Activated CD4-positive, alpha-beta T cell treated with anti-CD3 and anti-CD28 coated beads for 36 hours (primary cell): ENCODE results near the gene SREK1. TPM values are rescaled to one million over a fixed set of nuclear protein-coding genes. Genes with fewer than 3 reads are reported as not detected.

ENCODE experiments used
- ATAC-seq: fragments of 200-7000 bp; cut with Tn5 transposase; one replicate; pipeline ENCODE4 v1.10.0; 2021; ENCODE audit warnings: mild to moderate bottlenecking, moderate library complexity
- CTCF ChIA-PET: fragments of 350-600 bp; sonication (Branson Sonifier 250); formaldehyde crosslinking; loops from one replicate; lab custom pipeline; 2021; ENCODE audit warnings: antibody characterized with exemption; lab: Charles Lee
- POLR2A ChIA-PET: fragments of 350-600 bp; sonication (Branson Sonifier 250); formaldehyde crosslinking; loops from one replicate; lab custom pipeline; 2021; ENCODE audit warnings: antibody characterized with exemption, inconsistent platforms; lab: Charles Lee
- DNase-seq: peaks from one replicate; pipeline ENCODE4 v3.0.0-alpha.2; 2020
- H3K27ac Mint-ChIP-seq: one replicate; pipeline ENCODE4 v1.8.0; 2021; ENCODE audit warnings: mixed read lengths
- H3K27me3 Mint-ChIP-seq: one replicate; pipeline ENCODE4 v1.8.0; 2021; ENCODE audit warnings: mixed read lengths
- H3K36me3 Mint-ChIP-seq: one replicate; pipeline ENCODE4 v1.8.0; 2021; ENCODE audit warnings: low read depth, mixed read lengths
- H3K4me1 Mint-ChIP-seq: one replicate; pipeline ENCODE4 v1.8.0; 2021; ENCODE audit warnings: mixed read lengths
- H3K4me3 Mint-ChIP-seq: one replicate; pipeline ENCODE4 v1.8.0; 2021; ENCODE audit warnings: mild to moderate bottlenecking, moderate library complexity, mixed read lengths
- H3K9me3 Mint-ChIP-seq: one replicate; pipeline ENCODE4 v1.8.0; 2021; ENCODE audit warnings: low read depth, mixed read lengths
- intact Hi-C, 2 experiments: fragments of 100-400 bp; cut with DNase I in 1 of 2; cut with micrococcal nuclease in 1 of 2; formaldehyde crosslinking; loops; one replicate each; pipeline versions ENCODE4 v1.14.2 to v1.15.1; 2022 to 2024; cut with DNase I, micrococcal nuclease
- total RNA-seq, 2 experiments: library from RNA; stranded (reverse); gene quantifications; one replicate each; pipeline ENCODE4 v1.2.3, GENCODE V29; 2021

The SREK1 gene
- total RNA-seq, 2 experiments from 2014 or later = 56.1 to 61.3 TPM

DNA sequence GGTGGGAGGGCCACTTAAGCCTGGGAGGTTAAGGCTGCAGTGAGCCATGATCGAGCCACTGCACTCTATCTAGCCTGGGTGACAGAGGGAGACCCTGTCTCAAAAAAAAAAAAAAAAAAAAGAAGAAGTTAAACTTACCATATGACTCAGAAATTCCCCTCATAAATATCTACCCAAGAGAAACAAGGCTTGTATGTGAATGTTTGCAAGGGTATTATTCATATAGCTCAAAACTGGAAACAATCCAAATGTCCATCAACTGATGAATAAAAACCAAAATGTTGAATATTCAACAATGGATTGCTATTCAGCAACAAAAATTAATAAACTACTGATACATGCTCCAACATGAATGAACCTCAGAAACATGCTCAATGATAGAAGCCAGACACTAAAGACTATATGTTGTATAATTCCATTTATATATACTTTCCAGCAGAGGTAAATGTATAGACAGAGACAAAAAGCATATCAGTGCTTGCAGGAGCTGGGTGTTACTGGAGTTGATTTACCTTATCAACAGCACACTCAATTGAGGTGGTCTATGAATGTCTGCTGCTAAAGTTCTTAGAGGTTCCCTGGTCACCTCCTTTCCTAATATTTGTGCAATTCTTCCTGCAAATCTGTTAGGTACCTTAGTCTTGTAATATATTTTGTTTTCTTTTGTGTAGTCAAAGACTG is 5.3 kb upstream of the SREK1 start:
- H3K4me3 Mint-ChIP-seq = no peak overlapping the region
- H3K36me3 Mint-ChIP-seq = no peaks in the 10 kb centered on the region
- intact Hi-C loops = no loop called here
- no peak overlapping the region for H3K27ac Mint-ChIP-seq
- DNase-seq (no peak), ATAC-seq (no peak)
- no peaks in the 10 kb centered on the region for H3K9me3 Mint-ChIP-seq
- ChIA-PET POLR2A (interaction anchor here (0.8 kb wide), 1 partner anchor 13 kb away, joined by 3 read pairs; no protein-coding TSS in a partner anchor), CTCF (interaction anchor here (0.5 kb wide), 1 partner anchor 73 kb away, joined by 4 read pairs; no protein-coding TSS in a partner anchor)
- H3K4me1 Mint-ChIP-seq = peaks cover 32% of the 10 kb centered on the region
- no peaks in the 10 kb centered on the region for H3K27me3 Mint-ChIP-seq

DNA sequence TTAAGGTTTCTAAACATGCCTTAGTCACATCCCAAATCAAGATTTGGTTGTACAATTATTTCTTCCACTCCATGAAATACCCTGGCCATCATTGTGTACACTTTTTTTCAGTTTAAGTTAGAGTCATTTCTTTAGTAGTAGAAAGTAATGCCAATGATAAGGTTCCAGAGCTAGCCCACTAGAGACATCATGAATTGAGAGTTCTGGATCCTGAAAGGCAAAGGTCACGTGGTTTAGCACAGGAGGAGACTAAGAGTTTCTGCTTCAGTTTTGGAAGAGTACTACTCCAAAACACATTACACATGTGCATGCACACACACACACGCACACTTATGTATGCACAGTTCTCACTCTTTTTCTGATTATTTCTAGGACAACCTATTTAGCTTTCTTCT is 4.8 kb upstream of the SREK1 start:
- intact Hi-C loops = no loop called here
- H3K36me3 Mint-ChIP-seq = no peaks in the 10 kb centered on the region
- ChIA-PET CTCF (no interaction called here), POLR2A (interaction anchor here (0.8 kb wide), 1 partner anchor 12 kb away, joined by 3 read pairs; no protein-coding TSS in a partner anchor)
- DNase-seq (no peak), ATAC-seq (no peak)
- H3K27ac Mint-ChIP-seq = no peak overlapping the region
- peaks cover 33% of the 10 kb centered on the region for H3K4me1 Mint-ChIP-seq
- no peaks in the 10 kb centered on the region for H3K9me3 Mint-ChIP-seq
- no peak overlapping the region for H3K4me3 Mint-ChIP-seq
- no peaks in the 10 kb centered on the region for H3K27me3 Mint-ChIP-seq

DNA sequence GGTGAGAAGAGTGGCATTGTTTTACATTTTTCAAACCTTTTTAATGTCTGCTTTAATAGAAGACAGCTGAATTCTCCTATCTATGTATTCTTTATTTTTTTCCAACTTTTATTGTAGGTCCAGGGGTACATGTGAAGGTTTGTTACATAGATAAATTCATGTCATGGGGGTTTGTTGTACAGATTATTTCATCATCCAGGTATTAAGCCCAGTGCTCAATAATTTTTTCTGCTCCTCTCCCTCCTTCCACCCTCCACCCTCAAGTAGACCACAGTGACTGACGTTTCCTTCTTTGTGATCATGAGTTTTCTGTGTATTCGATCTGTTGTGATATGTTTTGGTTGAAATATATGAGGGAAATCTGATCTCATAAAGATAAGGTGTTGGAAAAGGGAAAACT is 1.7 kb upstream of the SREK1 start:
- Mint-ChIP-seq H3K4me1 (peaks cover 43% of the 10 kb centered on the region), H3K4me3 (peak overlapping the region; percentile 7), H3K27me3 (no peaks in the 10 kb centered on the region), H3K9me3 (no peaks in the 10 kb centered on the region), H3K27ac (peak overlapping the region; percentile 21), H3K36me3 (peaks cover 11% of the 10 kb centered on the region)
- ATAC-seq = no peak
- ChIA-PET POLR2A (no interaction called here), CTCF (no interaction called here)
- intact Hi-C loops = loop anchor here (5.0 to 10.0 kb wide), 6 partner anchors 70 to 1375 kb away; partner anchors contain the start of genes CENPK (in 1 of the 2), CWC27 (in 1 of the 2), PPWD1 (in 1 of the 2) and SREK1IP1 (in 1 of the 2)
- no peak for DNase-seq

DNA sequence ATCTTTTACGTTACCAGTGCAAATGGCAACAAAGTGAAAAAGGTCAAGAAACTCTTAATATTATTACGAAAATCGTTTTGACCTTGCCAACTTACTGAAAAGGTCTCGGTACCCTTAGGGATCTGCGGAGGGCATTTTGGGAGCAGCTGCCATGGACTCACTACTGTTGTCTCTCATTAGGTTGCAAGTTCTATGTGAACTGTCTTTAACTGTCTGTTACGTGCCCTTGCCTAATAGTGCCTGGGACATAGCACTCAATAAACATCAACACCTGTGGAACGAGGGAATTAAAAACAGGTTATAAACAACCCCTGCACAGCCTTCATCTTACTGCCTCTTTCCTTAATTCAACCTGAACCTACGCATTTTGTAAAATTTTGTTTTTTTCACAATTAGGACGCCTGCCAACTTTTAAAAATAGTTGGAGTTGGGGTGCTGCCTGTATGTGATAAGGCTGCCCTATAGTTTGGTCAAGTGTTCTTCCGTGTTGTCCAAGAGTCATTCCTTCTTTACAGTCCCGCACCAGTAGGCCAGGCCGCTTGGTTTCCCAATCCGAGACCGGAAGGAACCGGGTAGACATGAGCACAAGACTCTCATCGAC is 527 bp upstream of the SREK1 start:
- peaks cover 45% of the 10 kb centered on the region for H3K4me1 Mint-ChIP-seq
- no peaks in the 10 kb centered on the region for H3K9me3 Mint-ChIP-seq
- CTCF ChIA-PET = interaction anchor here (0.6 to 1.3 kb wide), 3 partner anchors 25 to 328 kb away, joined by 3 to 4 read pairs (median 3); no protein-coding TSS in a partner anchor
- ATAC-seq (no peak), DNase-seq (no peak)
- H3K36me3 Mint-ChIP-seq = peaks cover 12% of the 10 kb centered on the region
- no peaks in the 10 kb centered on the region for H3K27me3 Mint-ChIP-seq
- peak overlapping the region; percentile 99 for H3K27ac Mint-ChIP-seq
- POLR2A ChIA-PET = interaction anchor here (0.6 to 1.2 kb wide), 3 partner anchors 13 to 518 kb away, joined by 3 to 4 read pairs (median 4); no protein-coding TSS in a partner anchor
- H3K4me3 Mint-ChIP-seq = peak overlapping the region; percentile 96
- intact Hi-C loops = loop anchor here (1.0 to 10.0 kb wide), 13 partner anchors 26 to 1376 kb away; partner anchors contain the start of genes CENPK (in 2 of the 2), PPWD1 (in 2 of the 2), TRIM23 (in 2 of the 2) and CWC27 (in 1 of the 2)

DNA sequence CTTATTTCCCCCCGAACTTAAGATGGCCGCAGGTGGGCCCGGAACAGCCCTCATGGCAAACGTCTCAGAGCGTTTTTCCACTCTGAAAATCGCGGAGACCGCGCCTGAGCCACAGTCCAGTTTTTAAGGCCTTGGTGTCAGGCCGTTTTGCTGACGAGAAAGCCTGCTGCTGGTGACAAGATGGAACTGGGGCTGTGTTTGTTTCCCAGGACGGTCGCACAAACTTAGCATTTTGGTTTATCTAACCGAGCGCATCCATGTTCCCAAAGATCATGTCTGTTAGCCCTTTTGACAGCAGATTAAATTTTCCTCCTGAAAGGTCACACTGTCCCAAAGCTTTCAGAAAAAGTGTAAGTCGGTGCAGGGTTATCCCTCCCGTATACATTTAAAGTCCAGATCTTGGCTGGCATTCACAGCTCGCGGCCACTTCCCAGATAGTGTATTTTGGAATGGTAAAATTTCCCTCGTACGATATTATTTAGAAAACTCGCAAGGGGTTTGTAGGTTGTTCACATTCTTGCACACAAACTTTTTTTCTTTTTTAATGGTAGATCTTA is 812 bp downstream of the SREK1 start:
- POLR2A ChIA-PET = interaction anchor here (0.6 to 1.0 kb wide), 2 partner anchors 12 to 14 kb away, joined by 3 to 7 read pairs; no protein-coding TSS in a partner anchor
- CTCF ChIA-PET = interaction anchor here (0.9 to 1.3 kb wide), 3 partner anchors 23 to 297 kb away, joined by 3 to 4 read pairs (median 3); no protein-coding TSS in a partner anchor
- no peaks in the 10 kb centered on the region for H3K9me3 Mint-ChIP-seq
- DNase-seq (no peak), ATAC-seq (peak; percentile 40)
- H3K4me1 Mint-ChIP-seq = peaks cover 39% of the 10 kb centered on the region
- H3K27me3 Mint-ChIP-seq = no peaks in the 10 kb centered on the region
- peaks cover 22% of the 10 kb centered on the region for H3K36me3 Mint-ChIP-seq
- peak overlapping the region; percentile 96 for H3K4me3 Mint-ChIP-seq
- peak overlapping the region; percentile 99 for H3K27ac Mint-ChIP-seq
- intact Hi-C loops = loop anchor here (1.0 to 10.0 kb wide), 13 partner anchors 24 to 1378 kb away; partner anchors contain the start of genes CENPK (in 2 of the 2), PPWD1 (in 2 of the 2), TRIM23 (in 2 of the 2) and CWC27 (in 1 of the 2)

DNA sequence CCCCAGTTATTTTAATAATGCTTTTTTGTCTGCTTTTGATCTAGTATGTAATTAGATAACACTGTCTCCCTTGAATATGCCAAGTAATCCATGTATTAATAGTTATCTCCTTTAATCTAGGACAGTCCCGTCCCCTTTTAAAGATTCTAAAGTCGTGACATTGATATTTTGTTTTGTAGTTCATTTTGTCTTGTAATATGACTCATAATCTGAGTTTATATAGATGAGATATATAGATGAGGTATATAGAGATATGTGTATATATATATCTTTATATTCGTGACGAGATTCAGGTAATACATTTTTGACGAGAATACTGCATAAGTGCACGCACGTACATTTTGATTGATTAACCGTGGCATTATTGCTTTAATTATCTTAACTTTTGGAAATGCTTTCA is 1.6 kb downstream of the SREK1 start:
- H3K27ac Mint-ChIP-seq = peak overlapping the region; percentile 89
- POLR2A ChIA-PET = no interaction called here
- ATAC-seq = no peak
- no peaks in the 10 kb centered on the region for H3K27me3 Mint-ChIP-seq
- H3K36me3 Mint-ChIP-seq = peaks cover 28% of the 10 kb centered on the region
- CTCF ChIA-PET = no interaction called here
- intact Hi-C loops = loop anchor here (10.0 kb wide), 2 partner anchors 581 to 859 kb away; partner anchors contain the start of genes CENPK (in 1 of the 2) and PPWD1 (in 1 of the 2)
- H3K4me1 Mint-ChIP-seq = peaks cover 42% of the 10 kb centered on the region
- no peaks in the 10 kb centered on the region for H3K9me3 Mint-ChIP-seq
- DNase-seq = no peak
- H3K4me3 Mint-ChIP-seq = peak overlapping the region; percentile 96

DNA sequence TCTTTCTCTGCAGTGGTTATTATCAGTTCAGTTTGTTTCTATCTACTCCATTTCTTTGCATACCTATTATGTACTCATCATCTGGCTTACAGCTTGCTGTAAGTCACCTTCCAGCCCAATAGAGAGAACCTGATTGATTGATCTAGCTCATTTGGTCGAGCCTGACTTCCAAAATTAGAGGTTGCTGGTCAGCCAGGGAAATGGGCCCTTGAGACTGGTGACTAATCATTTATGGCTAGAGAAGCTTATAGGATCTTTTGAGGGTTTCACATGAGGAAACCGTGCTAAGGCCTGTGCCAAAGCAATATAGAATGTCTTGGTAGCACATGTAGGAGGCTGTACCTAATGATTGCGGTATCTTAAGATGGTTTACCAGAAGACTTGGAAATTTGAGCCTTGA is 5.8 kb downstream of the SREK1 start:
- peak overlapping the region; percentile 75 for H3K27ac Mint-ChIP-seq
- POLR2A ChIA-PET = interaction anchor here (0.5 to 0.7 kb wide), 2 partner anchors 18 to 63 kb away, joined by 3 to 4 read pairs; no protein-coding TSS in a partner anchor

DNA sequence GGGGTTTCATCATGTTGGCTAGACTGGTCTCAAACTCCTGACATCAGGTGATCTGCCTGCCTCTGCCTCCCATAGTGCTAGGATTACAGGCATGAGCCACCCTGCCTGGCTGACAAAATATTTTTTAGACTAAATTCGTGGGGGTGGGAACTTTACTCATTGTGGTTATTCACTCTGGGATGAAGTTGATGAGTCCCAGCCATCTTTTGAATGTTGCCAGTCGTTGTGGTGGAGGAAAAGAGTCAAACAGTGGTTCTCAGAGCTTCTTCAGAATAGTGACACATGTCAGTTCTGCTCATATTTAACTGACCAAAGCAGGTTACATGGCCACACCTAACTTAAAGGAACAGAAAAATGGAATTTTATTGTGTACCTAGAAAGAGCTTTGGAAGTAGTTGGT is 6.9 kb downstream of the SREK1 start:
- ATAC-seq (peak; percentile 87), DNase-seq (peak; percentile 50)
- H3K27ac Mint-ChIP-seq = peak overlapping the region; percentile 75
- H3K9me3 Mint-ChIP-seq = no peaks in the 10 kb centered on the region
- ChIA-PET CTCF (interaction anchor here (1.1 to 1.3 kb wide), 2 partner anchors 8 to 21 kb away, joined by 3 read pairs; no protein-coding TSS in a partner anchor), POLR2A (interaction anchor here (0.9 to 1.0 kb wide), 2 partner anchors 12 to 15 kb away, joined by 3 read pairs; no protein-coding TSS in a partner anchor)
- H3K4me1 Mint-ChIP-seq = peaks cover 49% of the 10 kb centered on the region
- intact Hi-C loops = loop anchor here in 1 of 2 experiments (10.0 kb wide), 1 partner anchor 874 kb away; no protein-coding TSS in a partner anchor
- H3K4me3 Mint-ChIP-seq = no peak overlapping the region
- no peaks in the 10 kb centered on the region for H3K27me3 Mint-ChIP-seq
- peaks cover 36% of the 10 kb centered on the region for H3K36me3 Mint-ChIP-seq

More for the DNA sequence above, 5.8 kb downstream of the SREK1 start:
- peaks cover 47% of the 10 kb centered on the region for H3K4me1 Mint-ChIP-seq
- H3K4me3 Mint-ChIP-seq = no peak overlapping the region
- intact Hi-C loops = loop anchor here (10.0 kb wide), 3 partner anchors 585 to 875 kb away; partner anchors contain the start of genes CENPK (in 1 of the 2) and PPWD1 (in 1 of the 2)
- H3K36me3 Mint-ChIP-seq = peaks cover 35% of the 10 kb centered on the region
- no peak for DNase-seq
- CTCF ChIA-PET = no interaction called here
- no peaks in the 10 kb centered on the region for H3K27me3 Mint-ChIP-seq
- no peaks in the 10 kb centered on the region for H3K9me3 Mint-ChIP-seq
- no peak for ATAC-seq

DNA sequence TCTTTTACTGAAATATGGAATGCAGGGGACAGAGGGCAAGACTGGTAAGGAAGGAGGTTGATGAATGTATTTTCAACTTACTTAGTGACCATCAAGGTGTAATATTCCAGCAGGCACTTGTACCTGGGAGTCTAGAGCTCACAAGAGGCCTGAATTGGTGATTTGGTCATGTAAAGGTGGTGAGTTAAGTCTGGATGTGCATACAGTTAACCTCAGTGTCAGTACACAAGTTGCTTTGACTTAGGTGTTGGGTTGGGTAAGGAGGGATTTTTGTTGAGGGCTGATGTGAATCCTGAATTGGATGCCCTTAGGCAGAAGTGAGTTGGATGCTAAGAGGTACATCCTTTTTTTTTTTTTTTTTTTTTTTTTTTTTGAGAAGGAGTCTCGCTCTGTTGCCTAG is 7.4 kb downstream of the SREK1 start:
- CTCF ChIA-PET = interaction anchor here (1.3 kb wide), 1 partner anchor 20 kb away, joined by 3 read pairs; no protein-coding TSS in a partner anchor
- ATAC-seq (peak; percentile 34), DNase-seq (no peak)

DNA sequence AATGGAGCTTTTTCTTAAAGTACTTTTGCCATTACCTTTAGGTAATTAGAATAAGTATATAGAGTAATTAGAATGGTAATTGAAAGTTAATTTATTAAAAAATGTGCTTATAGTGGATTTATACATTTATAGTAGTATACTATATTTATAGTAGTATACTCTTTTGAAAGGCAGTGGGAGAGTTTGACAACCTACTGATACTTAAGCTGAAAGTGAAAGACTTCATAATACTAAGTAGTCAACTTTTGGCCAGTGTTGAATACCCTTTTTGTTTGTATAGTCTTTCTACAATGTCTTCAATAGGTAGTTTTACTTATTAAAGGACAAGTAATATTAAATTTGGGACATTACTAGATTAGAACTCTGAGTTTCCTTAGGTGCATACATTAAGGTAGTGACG is 12.9 kb downstream of the SREK1 start:
- no peak overlapping the region for H3K4me3 Mint-ChIP-seq
- CTCF ChIA-PET = interaction anchor here (1.5 to 1.7 kb wide), 2 partner anchors 8 to 224 kb away, joined by 3 to 6 read pairs; no protein-coding TSS in a partner anchor
- ATAC-seq = no peak
- no peak overlapping the region for H3K27ac Mint-ChIP-seq
- intact Hi-C loops = loop anchor here in 1 of 2 experiments (10.0 kb wide), 1 partner anchor 868 kb away; no protein-coding TSS in a partner anchor
- peaks cover 36% of the 10 kb centered on the region for H3K36me3 Mint-ChIP-seq
- no peaks in the 10 kb centered on the region for H3K27me3 Mint-ChIP-seq
- no peaks in the 10 kb centered on the region for H3K9me3 Mint-ChIP-seq
- no peak for DNase-seq
- POLR2A ChIA-PET = interaction anchor here (0.6 to 1.0 kb wide), 3 partner anchors 13 to 536 kb away, joined by 3 to 6 read pairs (median 5); partner anchors contain the start of gene SREK1
- H3K4me1 Mint-ChIP-seq = peaks cover 16% of the 10 kb centered on the region

More for the DNA sequence above, 7.4 kb downstream of the SREK1 start:
- Mint-ChIP-seq H3K36me3 (peaks cover 35% of the 10 kb centered on the region), H3K4me3 (no peak overlapping the region), H3K9me3 (no peaks in the 10 kb centered on the region), H3K4me1 (peaks cover 49% of the 10 kb centered on the region), H3K27ac (peak overlapping the region; percentile 75), H3K27me3 (no peaks in the 10 kb centered on the region)
- POLR2A ChIA-PET = interaction anchor here (0.9 to 1.0 kb wide), 2 partner anchors 12 to 15 kb away, joined by 3 read pairs; no protein-coding TSS in a partner anchor
- intact Hi-C loops = loop anchor here in 1 of 2 experiments (10.0 kb wide), 1 partner anchor 873 kb away; no protein-coding TSS in a partner anchor
